Measurements from ENCODE around the gene MYL12B. TPM values are rescaled to one million over a fixed set of nuclear protein-coding genes. Genes with fewer than 3 reads are reported as not detected.
"Not testable (repeated sequence)": the region's sequence is repeated elsewhere in the genome, so short reads cannot be mapped to it uniquely, and the experiment has no call there.

MYL12B gene
- total RNA-seq, 1 experiment from 2014 or later: 353 TPM

GRCh38 chr18:3294435-3295080 lies 32.6 kb downstream of the MYL12B start:
- peak; percentile 38 for DNase-seq (ENCODE audit: low read depth)

- peak; percentile 94 for DNase-seq (ENCODE audit: low read depth)
These were observed 35.4 kb downstream of the MYL12B start for GRCh38 chr18:3297025-3297984.

GRCh38 chr18:3304832-3305231 lies 42.9 kb downstream of the MYL12B start:
- no peak for DNase-seq (ENCODE audit: low read depth)

- peak; percentile 92 for DNase-seq (ENCODE audit: low read depth)
These were observed 43.4 kb downstream of the MYL12B start for GRCh38 chr18:3305354-3305762.

GRCh38 chr18:3305933-3306332 lies 44.0 kb downstream of the MYL12B start:
- peak; percentile 60 for DNase-seq (ENCODE audit: low read depth)

GRCh38 chr18:3306391-3306790 lies 44.5 kb downstream of the MYL12B start:
- DNase-seq (ENCODE audit: low read depth): no peak

GRCh38 chr18:3313685-3314084 lies 51.8 kb downstream of the MYL12B start:
- no peak for DNase-seq (ENCODE audit: low read depth)

- DNase-seq (ENCODE audit: low read depth): not testable (repeated sequence)
These were observed 53.4 kb downstream of the MYL12B start for GRCh38 chr18:3315344-3315743.

- peak; percentile 39 for DNase-seq (ENCODE audit: low read depth)
These were observed 57.5 kb downstream of the MYL12B start for GRCh38 chr18:3319399-3319798.

- no peak for DNase-seq (ENCODE audit: low read depth)
These were observed 58.0 kb downstream of the MYL12B start for GRCh38 chr18:3319894-3320454.

- DNase-seq (ENCODE audit: low read depth): peak; percentile 92
These were observed 59.3 kb downstream of the MYL12B start for GRCh38 chr18:3321133-3321812.

GRCh38 chr18:3323900-3324299 lies 62.0 kb downstream of the MYL12B start:
- peak; percentile 51 for DNase-seq (ENCODE audit: low read depth)

Other genes starting within 250 kb of the MYL12B start
- gene LPIN2, start 249.0 kb upstream of the MYL12B start, total RNA-seq (2014; rRNA removed; shearing (Covaris generic)): 5.3 and 6.6 TPM in 2 replicates
- not detected in 2 replicates for gene MYOM1, start 42.2 kb upstream of the MYL12B start, total RNA-seq (2014; rRNA removed; shearing (Covaris generic))
- gene MYL12A, start 14.3 kb upstream of the MYL12B start, total RNA-seq (2014; rRNA removed; shearing (Covaris generic)): 521 and 591 TPM in 2 replicates
- 54.9 and 61.9 TPM in 2 replicates for gene TGIF1, start 188.0 kb downstream of the MYL12B start, total RNA-seq (2014; rRNA removed; shearing (Covaris generic))

All from HT1080 (cell line).